ENCODE data around the gene GLOD4.
"Not testable (repeated sequence)": the region's sequence is repeated elsewhere in the genome, so short reads cannot be mapped to it uniquely, and the experiment has no call there.

The GLOD4 gene

GRCh38 chr17:760371-760770 lies 21.7 kb downstream of the GLOD4 start:
- no peak for TF ChIP-seq EZH2 (IDR thresholded peaks at IDR 0.05; ENCODE audit: borderline replicate concordance, low read length)
- TF ChIP-seq CTCF (IDR thresholded peaks at IDR 0.05; ENCODE audit: low read length): no peak
- Histone ChIP-seq H2AFZ (ENCODE audit: low read length) (no peak overlapping the region), H3K9ac (ENCODE audit: low read length) (no peak overlapping the region), H3K27me3 (ENCODE audit: insufficient read depth, low read length) (no peaks in the 10 kb centered on the region), H4K20me1 (ENCODE audit: insufficient read depth, low read length) (no peaks in the 10 kb centered on the region), H3F3A (ENCODE audit: insufficient read depth, low read length) (no peaks in the 10 kb centered on the region), H3K27ac (ENCODE audit: low read depth, low read length, poor library complexity, severe bottlenecking) (no peak overlapping the region), H3K36me3 (ENCODE audit: insufficient read depth, low read length) (peaks cover 73% of the 10 kb centered on the region), H3K4me2 (ENCODE audit: low read length) (no peak overlapping the region), H3K9me2 (ENCODE audit: low read depth, low read length) (no peaks in the 10 kb centered on the region), H3K9me3 (ENCODE audit: low read length) (no peaks in the 10 kb centered on the region), H3K4me3 (ENCODE audit: low read depth, low read length, poor library complexity, severe bottlenecking) (no peak overlapping the region), H3K4me1 (ENCODE audit: insufficient read depth, low read length, severe bottlenecking) (no peaks in the 10 kb centered on the region), H3K79me2 (ENCODE audit: insufficient read depth, low read length) (no peaks in the 10 kb centered on the region)

GRCh38 chr17:759964-760363 lies 22.1 kb downstream of the GLOD4 start:
- H3K9me2 ChIP-seq (ENCODE audit: low read depth, low read length): no peaks in the 10 kb centered on the region
- H3K9ac ChIP-seq (ENCODE audit: low read length): no peak overlapping the region
- H3K79me2 ChIP-seq (ENCODE audit: insufficient read depth, low read length): no peaks in the 10 kb centered on the region
- H3F3A ChIP-seq (ENCODE audit: insufficient read depth, low read length): no peaks in the 10 kb centered on the region
- no peaks in the 10 kb centered on the region for H3K9me3 ChIP-seq (ENCODE audit: low read length)
- H3K4me3 ChIP-seq (ENCODE audit: low read depth, low read length, poor library complexity, severe bottlenecking): no peak overlapping the region
- H3K36me3 ChIP-seq (ENCODE audit: insufficient read depth, low read length): peaks cover 69% of the 10 kb centered on the region
- TF ChIP-seq EZH2 (IDR thresholded peaks at IDR 0.05; ENCODE audit: borderline replicate concordance, low read length): no peak
- TF ChIP-seq CTCF (IDR thresholded peaks at IDR 0.05; ENCODE audit: low read length): no peak
- H2AFZ ChIP-seq (ENCODE audit: low read length): no peak overlapping the region
- no peak overlapping the region for H3K27ac ChIP-seq (ENCODE audit: low read depth, low read length, poor library complexity, severe bottlenecking)
- H3K27me3 ChIP-seq (ENCODE audit: insufficient read depth, low read length): no peaks in the 10 kb centered on the region
- no peaks in the 10 kb centered on the region for H4K20me1 ChIP-seq (ENCODE audit: insufficient read depth, low read length)
- no peak overlapping the region for H3K4me2 ChIP-seq (ENCODE audit: low read length)
- no peaks in the 10 kb centered on the region for H3K4me1 ChIP-seq (ENCODE audit: insufficient read depth, low read length, severe bottlenecking)

GRCh38 chr17:756010-756567 lies 26.0 kb downstream of the GLOD4 start:
- H3F3A ChIP-seq (ENCODE audit: insufficient read depth, low read length); H3K4me1 ChIP-seq (ENCODE audit: insufficient read depth, low read length, severe bottlenecking); H3K9me2 ChIP-seq (ENCODE audit: low read depth, low read length); H3K4me3 ChIP-seq (ENCODE audit: low read depth, low read length, poor library complexity, severe bottlenecking); H2AFZ ChIP-seq (ENCODE audit: low read length); H3K79me2 ChIP-seq (ENCODE audit: insufficient read depth, low read length); H4K20me1 ChIP-seq (ENCODE audit: insufficient read depth, low read length); H3K27me3 ChIP-seq (ENCODE audit: insufficient read depth, low read length); H3K27ac ChIP-seq (ENCODE audit: low read depth, low read length, poor library complexity, severe bottlenecking); H3K4me2 ChIP-seq (ENCODE audit: low read length); H3K9ac ChIP-seq (ENCODE audit: low read length); H3K9me3 ChIP-seq (ENCODE audit: low read length): not testable (repeated sequence)
- H3K36me3 ChIP-seq (ENCODE audit: insufficient read depth, low read length): peaks cover 42% of the 10 kb centered on the region

GRCh38 chr17:755319-755961 lies 26.6 kb downstream of the GLOD4 start:
- not testable (repeated sequence) for H3K9me2 ChIP-seq (ENCODE audit: low read depth, low read length); H3K4me2 ChIP-seq (ENCODE audit: low read length); H2AFZ ChIP-seq (ENCODE audit: low read length); H3K9ac ChIP-seq (ENCODE audit: low read length); H3K4me3 ChIP-seq (ENCODE audit: low read depth, low read length, poor library complexity, severe bottlenecking); H3K27me3 ChIP-seq (ENCODE audit: insufficient read depth, low read length); H3F3A ChIP-seq (ENCODE audit: insufficient read depth, low read length); H3K9me3 ChIP-seq (ENCODE audit: low read length); H3K27ac ChIP-seq (ENCODE audit: low read depth, low read length, poor library complexity, severe bottlenecking); H4K20me1 ChIP-seq (ENCODE audit: insufficient read depth, low read length)
- H3K4me1 ChIP-seq (ENCODE audit: insufficient read depth, low read length, severe bottlenecking): peaks cover 16% of the 10 kb centered on the region
- peaks cover 13% of the 10 kb centered on the region for H3K79me2 ChIP-seq (ENCODE audit: insufficient read depth, low read length)
- H3K36me3 ChIP-seq (ENCODE audit: insufficient read depth, low read length): peaks cover 39% of the 10 kb centered on the region

Data from OCI-LY1 (cell line).